GF-D8 (cell line): ENCODE measurements around the gene UBQLN1.
A peak's percentile ranks its signal among the peaks of the same experiment; 100 is the strongest.
"Not testable (repeated sequence)": the region's sequence is repeated elsewhere in the genome, so short reads cannot be mapped to it uniquely, and the experiment has no call there.

Source experiments
- DNase-seq: peaks from one replicate; lab custom pipeline; 2025; lab: John Stamatoyannopoulos, UW

UBQLN1 gene

GRCh38 chr9:83633676-83634075, 74.1 kb downstream of the UBQLN1 start:
- DNase-seq = no peak

GRCh38 chr9:83633255-83633654, 74.5 kb downstream of the UBQLN1 start:
- DNase-seq = no peak

GRCh38 chr9:83630938-83631457, 76.8 kb downstream of the UBQLN1 start:
- no peak for DNase-seq

GRCh38 chr9:83629433-83630104, 78.2 kb downstream of the UBQLN1 start:
- no peak for DNase-seq

- no peak for DNase-seq
Measured at GRCh38 chr9:83628540-83628939, 79.2 kb downstream of the UBQLN1 start.

- no peak for DNase-seq
Measured at GRCh38 chr9:83625178-83625577, 82.6 kb downstream of the UBQLN1 start.

GRCh38 chr9:83623679-83624076, 84.1 kb downstream of the UBQLN1 start:
- peak; percentile 56 for DNase-seq

GRCh38 chr9:83622939-83623678, 84.6 kb downstream of the UBQLN1 start, which contains the start of gene IDNK:
Gene IDNK (plus strand): TSS chr9:83623143. CDS start chr9:83623172, 29 bp downstream.
- no peak for DNase-seq

GRCh38 chr9:83622433-83622938, 85.3 kb downstream of the UBQLN1 start:
- no peak for DNase-seq

GRCh38 chr9:83620841-83621636, 86.7 kb downstream of the UBQLN1 start:
- no peak for DNase-seq

GRCh38 chr9:83617299-83617698, 90.5 kb downstream of the UBQLN1 start:
- no peak for DNase-seq

GRCh38 chr9:83613298-83613697, 94.5 kb downstream of the UBQLN1 start:
- DNase-seq = not testable (repeated sequence)
